Panc1 (cell line): Measurements from ENCODE around the gene S100A2. TPM values are rescaled to one million over a fixed set of nuclear protein-coding genes. Genes with fewer than 3 reads are reported as not detected.

Source experiments
- ATAC-seq: fragments of 200-7000 bp; cut with Tn5 transposase; 2 replicates; pipeline ENCODE4 v1.9.1; 2020; ENCODE audit warnings: mild to moderate bottlenecking, moderate library complexity
- BruUV-seq: library from RNA; stranded (reverse); fragments of 400-500 nt; replicated peaks from 2 replicates; lab custom pipeline; 2021; lab: Mats Ljungman, UMichigan
- CTCF ChIA-PET: fragments of 300-600 bp; sonication (Branson Sonifier 250); formaldehyde crosslinking; loops from one replicate; lab custom pipeline; 2022; ENCODE audit warnings: antibody characterized with exemption; lab: Charles Lee
- POLR2A ChIA-PET: fragments of 300-600 bp; sonication (Branson Sonifier 250); formaldehyde crosslinking; loops from one replicate; lab custom pipeline; 2022; ENCODE audit warnings: antibody characterized with exemption; lab: Charles Lee
- DNase-seq: peaks from one replicate; pipeline ENCODE4 v3.0.0-alpha.2; 2010; ENCODE audit warnings: low read depth, low spot score
- H3K27ac ChIP-seq: 2 replicates; pipeline ENCODE4 v1.5.1; 2011; ENCODE audit warnings: mild to moderate bottlenecking, low read length, inconsistent platforms
- H3K27me3 ChIP-seq: fragments of 200-500 bp; sonication (Bioruptor generic); 2 replicates; pipeline ENCODE4 v1.6.0; 2014; ENCODE audit warnings: low read length, inconsistent platforms; ENCODE audit not compliant: control insufficient read depth, insufficient read depth
- H3K36me3 ChIP-seq: fragments of 200-500 bp; sonication (Bioruptor generic); 2 replicates; pipeline ENCODE4 v1.5.1; 2014; ENCODE audit warnings: inconsistent platforms, mild to moderate bottlenecking, low read length, moderate library complexity; ENCODE audit not compliant: control insufficient read depth, insufficient read depth
- H3K4me1 ChIP-seq: 2 replicates; pipeline ENCODE4 v1.5.1; 2011; ENCODE audit warnings: inconsistent platforms, mild to moderate bottlenecking, low read length, moderate library complexity; ENCODE audit not compliant: control insufficient read depth, insufficient read depth
- H3K4me3 ChIP-seq, 2 experiments: 2 replicates each; pipeline ENCODE4 v1.5.1; 2011 to 2012; ENCODE audit warnings: low read depth in 2 of 2, low read length in 2 of 2, mild to moderate bottlenecking in 2 of 2, inconsistent platforms in 1 of 2, moderate library complexity in 1 of 2
- H3K9me3 ChIP-seq: fragments of 200-500 bp; sonication (Bioruptor generic); 2 replicates; pipeline ENCODE4 v1.5.1; 2014; ENCODE audit warnings: low read depth, mild to moderate bottlenecking, inconsistent platforms, low read length, moderate library complexity; ENCODE audit not compliant: control insufficient read depth, insufficient read depth
- CTCF ChIP-seq: fragments of 450-650 bp; IDR thresholded peaks from 2 replicates; pipeline ENCODE4 v1.5.1; 2017; ENCODE audit warnings: mild to moderate bottlenecking
- SIN3A ChIP-seq: IDR thresholded peaks from 2 replicates; pipeline ENCODE4 v1.6.1; 2012; ENCODE audit warnings: low read depth, mild to moderate bottlenecking, low read length, moderate library complexity, borderline replicate concordance; ENCODE audit not compliant: insufficient read depth
- TCF7L2 ChIP-seq: IDR thresholded peaks from 2 replicates; pipeline ENCODE4 v1.6.1; 2011; ENCODE audit warnings: mild to moderate bottlenecking, low read depth, low read length, inconsistent platforms
- in situ Hi-C: cut with HindIII; loops from 2 replicates; pipeline ENCODE4 v1.10.0; 2016; ENCODE audit warnings: low sequenced_read_pairs, low pct_unique_long_range_greater_than_20kb
- intact Hi-C: fragments of 100-400 bp; cut with micrococcal nuclease; formaldehyde crosslinking; loops from one replicate; pipeline ENCODE4 v1.10.0; 2022; ENCODE audit not compliant: unreplicated experiment
- total RNA-seq: library from RNA; stranded (reverse); gene quantifications from one replicate; pipeline ENCODE4 v1.2.1, GENCODE V29; 2021; ENCODE audit not compliant: unreplicated experiment
- TF ChIP-seq, protein P1 (sequence below), 2 experiments: IDR thresholded peaks; 2 replicates each; pipeline ENCODE4 v1.6.1; 2011 to 2012; ENCODE audit warnings: low read depth in 2 of 2, control low read depth in 1 of 2, low read length in 1 of 2, mild to moderate bottlenecking in 1 of 2, moderate library complexity in 1 of 2; ENCODE audit not compliant: insufficient read depth in 1 of 2

Gene S100A2
- total RNA-seq, 1 experiment from 2014 or later, result 6.2 TPM

DNA sequence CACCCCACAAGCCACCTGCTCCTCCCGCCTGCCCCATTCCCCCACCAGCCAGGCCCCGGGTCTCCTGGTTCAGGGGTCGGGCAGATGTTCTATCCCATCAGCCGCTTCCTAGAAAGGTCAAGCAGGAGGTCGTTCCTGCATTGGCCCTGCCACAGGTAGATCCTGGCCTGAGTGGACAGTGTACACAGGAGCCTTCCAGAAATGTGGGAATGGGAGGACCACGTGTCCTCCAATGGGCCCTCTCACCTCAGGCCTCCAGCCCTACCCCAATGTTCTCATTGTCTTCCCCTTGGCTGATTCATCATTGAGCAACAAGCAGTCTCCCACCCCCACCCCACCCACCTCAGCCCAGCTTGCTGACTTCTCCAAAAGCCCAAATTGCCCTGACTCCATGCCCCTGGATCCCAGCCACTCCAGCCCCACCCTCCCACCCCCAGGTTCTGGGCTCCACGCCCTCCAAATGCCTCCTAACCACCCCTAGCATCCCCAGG is 45.2 kb upstream of the S100A2 start:
- no TSS peak for BruUV-seq
- no peak for ATAC-seq
- H3K27me3 ChIP-seq, result no peaks in the 10 kb centered on the region

GRCh38 chr1:153610334-153610733 is 44.7 kb upstream of the S100A2 start:
- in situ Hi-C loops, result loop anchor here (25.0 kb wide), 1 partner anchor 248 kb away; the partner anchor contains the start of gene S100A9
- ATAC-seq, result no peak
- TF ChIP-seq SIN3A (no peak), TCF7L2 (no peak), CTCF (no peak)
- DNase-seq, result no peak
- no peaks in the 10 kb centered on the region for H3K9me3 ChIP-seq
- peak overlapping the region; percentile 79 for H3K27ac ChIP-seq
- H3K36me3 ChIP-seq, result no peaks in the 10 kb centered on the region
- no TSS peak for BruUV-seq
- H3K27me3 ChIP-seq, result no peaks in the 10 kb centered on the region
- POLR2A ChIA-PET, result no interaction called here
- peak overlapping the region in 1 of 2 experiments; percentile 49; a peak in 1 of 4 replicates for H3K4me3 ChIP-seq
- CTCF ChIA-PET, result no interaction called here
- peaks cover 47% of the 10 kb centered on the region for H3K4me1 ChIP-seq
- intact Hi-C loops, result no loop called here

More for the DNA sequence above, 45.2 kb upstream of the S100A2 start:
- Histone ChIP-seq H3K9me3 (no peaks in the 10 kb centered on the region), H3K27ac (peak overlapping the region; percentile 79; the same call in 1 of the 2 replicates), H3K4me1 (peaks cover 47% of the 10 kb centered on the region), H3K36me3 (no peaks in the 10 kb centered on the region), H3K4me3 (peak overlapping the region in 1 of 2 experiments; percentile 85; a peak in 1 of 4 replicates)
- in situ Hi-C loops, result loop anchor here (25.0 kb wide), 1 partner anchor 249 kb away; the partner anchor contains the start of gene S100A9
- ChIA-PET CTCF (interaction anchor here (0.6 kb wide), 1 partner anchor 58 kb away, joined by 4 read pairs; no protein-coding TSS in a partner anchor), POLR2A (interaction anchor here (0.7 kb wide), 1 partner anchor 78 kb away, joined by 8 read pairs; no protein-coding TSS in a partner anchor)
- no peak for DNase-seq
- TF ChIP-seq TCF7L2, result no peak
- no peak for TF ChIP-seq CTCF
- intact Hi-C loops, result no loop called here

DNA sequence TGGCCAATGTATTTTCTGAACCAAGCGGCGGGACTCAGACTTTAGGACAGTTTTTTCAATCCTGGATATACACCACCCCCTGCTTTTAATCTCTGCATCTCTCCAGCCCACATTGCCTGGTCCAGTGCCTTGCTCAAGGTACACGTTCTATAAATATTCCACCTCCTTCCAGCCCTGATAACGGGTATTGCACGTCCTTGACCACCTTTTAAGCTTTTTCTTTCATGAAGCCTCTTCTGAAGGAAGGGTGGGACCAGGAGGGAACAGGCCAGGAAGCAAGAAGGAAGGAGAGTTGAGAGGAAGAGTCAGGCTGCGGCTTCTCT is 43.9 kb upstream of the S100A2 start:
- no peaks in the 10 kb centered on the region for H3K27me3 ChIP-seq
- no peaks in the 10 kb centered on the region for H3K36me3 ChIP-seq
- peak overlapping the region; percentile 79 for H3K27ac ChIP-seq
- peak overlapping the region in 1 of 2 experiments; percentile 49; a peak in 2 of 4 replicates for H3K4me3 ChIP-seq
- TF ChIP-seq, protein P1, sequence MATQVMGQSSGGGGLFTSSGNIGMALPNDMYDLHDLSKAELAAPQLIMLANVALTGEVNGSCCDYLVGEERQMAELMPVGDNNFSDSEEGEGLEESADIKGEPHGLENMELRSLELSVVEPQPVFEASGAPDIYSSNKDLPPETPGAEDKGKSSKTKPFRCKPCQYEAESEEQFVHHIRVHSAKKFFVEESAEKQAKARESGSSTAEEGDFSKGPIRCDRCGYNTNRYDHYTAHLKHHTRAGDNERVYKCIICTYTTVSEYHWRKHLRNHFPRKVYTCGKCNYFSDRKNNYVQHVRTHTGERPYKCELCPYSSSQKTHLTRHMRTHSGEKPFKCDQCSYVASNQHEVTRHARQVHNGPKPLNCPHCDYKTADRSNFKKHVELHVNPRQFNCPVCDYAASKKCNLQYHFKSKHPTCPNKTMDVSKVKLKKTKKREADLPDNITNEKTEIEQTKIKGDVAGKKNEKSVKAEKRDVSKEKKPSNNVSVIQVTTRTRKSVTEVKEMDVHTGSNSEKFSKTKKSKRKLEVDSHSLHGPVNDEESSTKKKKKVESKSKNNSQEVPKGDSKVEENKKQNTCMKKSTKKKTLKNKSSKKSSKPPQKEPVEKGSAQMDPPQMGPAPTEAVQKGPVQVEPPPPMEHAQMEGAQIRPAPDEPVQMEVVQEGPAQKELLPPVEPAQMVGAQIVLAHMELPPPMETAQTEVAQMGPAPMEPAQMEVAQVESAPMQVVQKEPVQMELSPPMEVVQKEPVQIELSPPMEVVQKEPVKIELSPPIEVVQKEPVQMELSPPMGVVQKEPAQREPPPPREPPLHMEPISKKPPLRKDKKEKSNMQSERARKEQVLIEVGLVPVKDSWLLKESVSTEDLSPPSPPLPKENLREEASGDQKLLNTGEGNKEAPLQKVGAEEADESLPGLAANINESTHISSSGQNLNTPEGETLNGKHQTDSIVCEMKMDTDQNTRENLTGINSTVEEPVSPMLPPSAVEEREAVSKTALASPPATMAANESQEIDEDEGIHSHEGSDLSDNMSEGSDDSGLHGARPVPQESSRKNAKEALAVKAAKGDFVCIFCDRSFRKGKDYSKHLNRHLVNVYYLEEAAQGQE (IDR thresholded peaks at IDR 0.05; ENCODE audit: insufficient read depth in 1 of 2, low read depth in 2 of 2, low read length in 1 of 2), result no peak
- TF ChIP-seq CTCF (no peak), TCF7L2 (no peak), SIN3A (no peak)
- BruUV-seq, result no TSS peak
- ChIA-PET CTCF (no interaction called here), POLR2A (no interaction called here)
- DNase-seq (no peak), ATAC-seq (no peak; the same call in 1 of the 2 replicates)
- H3K4me1 ChIP-seq, result peaks cover 47% of the 10 kb centered on the region
- in situ Hi-C loops (loop anchor here (25.0 kb wide), 1 partner anchor 247 kb away; the partner anchor contains the start of gene S100A9), intact Hi-C loops (no loop called here)
- no peaks in the 10 kb centered on the region for H3K9me3 ChIP-seq
